GM18519 (cell line): ENCODE data around the gene CYTH3.
"Not testable (repeated sequence)": the region's sequence is repeated elsewhere in the genome, so short reads cannot be mapped to it uniquely, and the experiment has no call there.

Experiments
- ATAC-seq: cut with Tn5 transposase; IDR thresholded peaks from one replicate; pipeline ENCODE4 v1.9.1; 2021; ENCODE audit warnings: mild to moderate bottlenecking, moderate library complexity; ENCODE audit not compliant: unreplicated experiment, low FRiP score

CYTH3 gene

GRCh38 chr7:6284055-6284400, 11.6 kb upstream of the CYTH3 start:
- ATAC-seq: no peak

GRCh38 chr7:6283391-6284054, 11.1 kb upstream of the CYTH3 start:
- ATAC-seq: not testable (repeated sequence)

GRCh38 chr7:6279937-6280336, 7.5 kb upstream of the CYTH3 start:
- ATAC-seq: no peak

GRCh38 chr7:6279341-6279740, 6.9 kb upstream of the CYTH3 start:
- ATAC-seq: no peak

GRCh38 chr7:6278749-6279310, 6.4 kb upstream of the CYTH3 start:
- ATAC-seq: no peak

- no peak for ATAC-seq
Measured at GRCh38 chr7:6277476-6277875, 5.1 kb upstream of the CYTH3 start.

- ATAC-seq: no peak
Measured at GRCh38 chr7:6276911-6277408, 4.5 kb upstream of the CYTH3 start.

GRCh38 chr7:6274743-6275142, 2.3 kb upstream of the CYTH3 start:
- no peak for ATAC-seq

- ATAC-seq: no peak
Measured at GRCh38 chr7:6273917-6274630, 1.6 kb upstream of the CYTH3 start.

- ATAC-seq: no peak
Measured at GRCh38 chr7:6273380-6273837, 985 bp upstream of the CYTH3 start.

GRCh38 chr7:6271694-6272440, 557 bp downstream of the CYTH3 start:
- no peak for ATAC-seq

GRCh38 chr7:6271060-6271658, 1.3 kb downstream of the CYTH3 start:
- ATAC-seq: no peak

GRCh38 chr7:6269527-6269926, 2.9 kb downstream of the CYTH3 start:
- ATAC-seq: no peak

- no peak for ATAC-seq
Measured at GRCh38 chr7:6268907-6269306, 3.5 kb downstream of the CYTH3 start.

GRCh38 chr7:6268023-6268900, 4.2 kb downstream of the CYTH3 start:
- ATAC-seq: no peak

GRCh38 chr7:6266699-6267098, 5.7 kb downstream of the CYTH3 start:
- ATAC-seq: no peak

GRCh38 chr7:6262221-6262620, 10.2 kb downstream of the CYTH3 start:
- ATAC-seq: no peak

GRCh38 chr7:6261699-6262098, 10.7 kb downstream of the CYTH3 start:
- no peak for ATAC-seq

- no peak for ATAC-seq
Measured at GRCh38 chr7:6260291-6261187, 11.9 kb downstream of the CYTH3 start.
